Measurements from ENCODE around the gene PRDM7. TPM values are rescaled to one million over a fixed set of nuclear protein-coding genes. Genes with fewer than 3 reads are reported as not detected.
A peak's percentile ranks its signal among the peaks of the same experiment; 100 is the strongest.
"Not testable (repeated sequence)": the region's sequence is repeated elsewhere in the genome, so short reads cannot be mapped to it uniquely, and the experiment has no call there.

Gene PRDM7
- total RNA-seq, 1 experiment from 2014 or later = not detected

DNA sequence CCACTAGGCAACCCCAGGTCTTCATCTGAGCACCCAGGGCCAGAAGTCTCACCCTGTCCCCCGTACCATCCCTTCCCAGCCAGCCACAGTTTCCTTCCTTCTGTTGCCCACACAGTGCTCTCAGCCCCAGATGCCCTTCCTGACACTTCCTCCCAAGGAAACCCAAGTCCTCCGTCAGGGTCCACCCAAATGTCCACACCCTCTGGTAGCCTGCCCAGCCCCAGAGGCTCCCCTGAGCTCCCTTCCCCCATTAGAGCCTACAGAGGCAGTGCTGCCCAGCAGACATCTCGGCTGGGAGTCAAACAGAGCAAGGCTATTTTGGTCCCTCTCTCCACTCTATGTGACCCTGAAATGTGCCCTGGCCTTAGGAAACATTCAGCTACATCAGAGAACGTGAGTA is 23.7 kb upstream of the PRDM7 start:
- H4K20me1 ChIP-seq (ENCODE audit: insufficient read depth, low read depth, low read length); H3K4me3 ChIP-seq (ENCODE audit: low read length); H3K27me3 ChIP-seq (ENCODE audit: low read length); H2AFZ ChIP-seq (ENCODE audit: low read length); H3K27ac ChIP-seq (ENCODE audit: low read length); H3K79me2 ChIP-seq (ENCODE audit: low read length); H3K9me3 ChIP-seq (ENCODE audit: low read length); H3K9ac ChIP-seq (ENCODE audit: low read length); H3K36me3 ChIP-seq (ENCODE audit: insufficient read depth, low read length); DNase-seq; H3K4me1 ChIP-seq (ENCODE audit: low read length); H3K9me2 ChIP-seq (replicated peaks; ENCODE audit: insufficient read depth, low read length); H3K4me2 ChIP-seq (ENCODE audit: low read depth, low read length, poor library complexity, severe bottlenecking): not testable (repeated sequence)

DNA sequence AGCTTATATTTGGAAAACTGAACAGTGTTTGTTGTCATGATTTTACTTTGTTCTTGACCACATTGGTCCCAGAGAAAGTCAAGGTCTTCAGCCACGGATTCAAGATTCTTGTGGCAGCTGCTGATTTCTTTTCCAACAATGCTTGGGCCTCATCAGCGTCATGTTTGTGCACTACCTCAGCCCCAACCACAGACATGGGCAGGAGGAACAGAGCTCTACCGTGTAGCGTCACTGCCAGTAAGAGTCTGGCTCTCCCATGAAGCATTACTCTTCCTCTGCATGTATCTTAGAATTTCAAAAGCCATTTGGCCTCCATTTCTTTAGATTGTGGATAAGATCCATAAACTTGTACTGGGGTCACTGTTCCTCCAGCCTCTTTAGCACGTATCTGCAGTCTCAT is 23.1 kb upstream of the PRDM7 start:
- H3K9me3 ChIP-seq (ENCODE audit: low read length); H3K9me2 ChIP-seq (replicated peaks; ENCODE audit: insufficient read depth, low read length); H3K9ac ChIP-seq (ENCODE audit: low read length); H3K27ac ChIP-seq (ENCODE audit: low read length); H3K79me2 ChIP-seq (ENCODE audit: low read length); H4K20me1 ChIP-seq (ENCODE audit: insufficient read depth, low read depth, low read length); DNase-seq; H3K4me2 ChIP-seq (ENCODE audit: low read depth, low read length, poor library complexity, severe bottlenecking); H3K36me3 ChIP-seq (ENCODE audit: insufficient read depth, low read length); H3K4me3 ChIP-seq (ENCODE audit: low read length); H2AFZ ChIP-seq (ENCODE audit: low read length); H3K27me3 ChIP-seq (ENCODE audit: low read length); H3K4me1 ChIP-seq (ENCODE audit: low read length): not testable (repeated sequence)

DNA sequence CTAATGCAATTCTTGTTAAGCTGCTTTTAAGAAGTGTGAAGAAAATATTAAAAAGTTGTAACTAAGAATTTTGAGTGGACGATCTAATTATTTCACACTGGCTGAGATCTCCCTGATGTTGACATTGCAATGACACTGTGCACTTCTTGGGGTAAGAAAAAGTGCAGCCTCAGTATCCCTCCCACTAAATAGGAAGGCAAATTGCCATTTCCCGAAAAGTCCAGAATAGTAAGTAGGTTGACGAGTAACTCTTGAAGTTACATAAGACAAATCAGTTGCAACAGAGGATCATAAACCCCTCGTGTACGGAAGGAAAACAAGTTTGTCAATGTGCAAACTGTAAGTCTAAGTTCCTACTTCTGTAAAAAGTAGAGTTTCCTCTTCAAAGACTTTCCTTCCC is 21.8 kb upstream of the PRDM7 start:
- DNase-seq = not testable (repeated sequence)

DNA sequence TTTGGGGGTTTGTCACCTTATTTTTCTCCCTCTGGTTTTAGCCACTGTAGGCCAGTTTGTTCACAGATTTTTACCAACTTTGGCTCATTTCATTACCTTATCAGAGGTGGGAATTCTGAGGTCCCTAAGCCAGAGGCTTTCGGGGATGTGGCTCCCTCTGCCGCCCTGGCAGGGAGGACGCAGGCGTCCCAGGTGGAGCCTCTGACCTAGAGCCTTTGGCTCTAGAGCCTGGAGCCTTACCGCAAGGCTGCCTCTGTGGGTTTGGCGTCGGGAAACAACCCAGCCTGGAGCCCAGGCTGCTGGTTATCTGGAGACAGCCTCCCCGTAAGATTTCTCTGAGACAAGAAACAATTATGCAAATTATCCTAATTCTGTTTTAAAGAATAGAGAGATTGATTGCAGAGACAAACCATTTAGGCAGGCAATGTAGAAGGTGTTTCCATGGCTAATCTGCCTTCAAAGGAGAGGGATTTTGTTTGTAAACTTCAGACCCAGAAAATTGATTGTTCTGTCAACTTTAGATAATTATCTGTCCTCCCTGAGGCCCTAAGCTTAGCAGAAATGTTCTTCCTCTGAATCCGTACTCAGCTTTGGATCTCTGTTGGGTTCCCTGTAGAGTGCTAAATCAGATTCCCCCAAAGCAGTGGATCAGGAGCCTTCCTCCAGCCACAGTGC is 20.0 kb upstream of the PRDM7 start:
- H3K4me1 ChIP-seq (ENCODE audit: low read length); H3K36me3 ChIP-seq (ENCODE audit: insufficient read depth, low read length); H3K79me2 ChIP-seq (ENCODE audit: low read length); H3K9ac ChIP-seq (ENCODE audit: low read length); DNase-seq; H3K9me2 ChIP-seq (replicated peaks; ENCODE audit: insufficient read depth, low read length); H2AFZ ChIP-seq (ENCODE audit: low read length); H3K9me3 ChIP-seq (ENCODE audit: low read length); H3K27ac ChIP-seq (ENCODE audit: low read length); H3K4me3 ChIP-seq (ENCODE audit: low read length); H4K20me1 ChIP-seq (ENCODE audit: insufficient read depth, low read depth, low read length); H3K4me2 ChIP-seq (ENCODE audit: low read depth, low read length, poor library complexity, severe bottlenecking); H3K27me3 ChIP-seq (ENCODE audit: low read length): not testable (repeated sequence)

More for the DNA sequence above, 21.8 kb upstream of the PRDM7 start:
- not testable (repeated sequence) for H4K20me1 ChIP-seq (ENCODE audit: insufficient read depth, low read depth, low read length); H3K36me3 ChIP-seq (ENCODE audit: insufficient read depth, low read length); H3K9me3 ChIP-seq (ENCODE audit: low read length); H3K4me1 ChIP-seq (ENCODE audit: low read length); H3K9ac ChIP-seq (ENCODE audit: low read length); H3K9me2 ChIP-seq (replicated peaks; ENCODE audit: insufficient read depth, low read length); H3K27me3 ChIP-seq (ENCODE audit: low read length); H3K4me3 ChIP-seq (ENCODE audit: low read length); H3K27ac ChIP-seq (ENCODE audit: low read length); H3K79me2 ChIP-seq (ENCODE audit: low read length); H2AFZ ChIP-seq (ENCODE audit: low read length); H3K4me2 ChIP-seq (ENCODE audit: low read depth, low read length, poor library complexity, severe bottlenecking)

DNA sequence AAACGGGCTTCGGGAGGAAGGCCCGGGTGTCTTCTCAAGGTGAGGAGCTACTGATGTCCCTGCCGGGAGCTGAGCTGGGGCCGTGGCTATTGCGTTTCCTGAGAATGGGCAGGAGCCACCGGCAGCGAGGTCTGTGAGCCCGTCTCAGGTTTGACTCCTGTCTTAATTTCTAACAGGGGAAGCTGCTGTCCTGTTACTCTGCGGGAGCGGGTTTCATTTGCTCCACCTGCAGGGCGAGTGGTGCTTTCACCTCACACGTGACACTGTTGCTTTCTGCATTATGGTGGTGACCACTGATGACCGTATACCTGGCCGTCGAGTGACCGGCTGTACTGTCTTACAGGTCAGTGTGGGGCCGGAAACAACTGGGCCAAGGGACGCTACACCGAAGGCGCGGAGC is 17.7 kb upstream of the PRDM7 start:
- H3K9me3 ChIP-seq (ENCODE audit: low read length); H3K79me2 ChIP-seq (ENCODE audit: low read length); H3K4me2 ChIP-seq (ENCODE audit: low read depth, low read length, poor library complexity, severe bottlenecking); H3K9me2 ChIP-seq (replicated peaks; ENCODE audit: insufficient read depth, low read length); H3K4me1 ChIP-seq (ENCODE audit: low read length); H3K27ac ChIP-seq (ENCODE audit: low read length); H3K9ac ChIP-seq (ENCODE audit: low read length); H4K20me1 ChIP-seq (ENCODE audit: insufficient read depth, low read depth, low read length); H3K4me3 ChIP-seq (ENCODE audit: low read length); H3K27me3 ChIP-seq (ENCODE audit: low read length); H3K36me3 ChIP-seq (ENCODE audit: insufficient read depth, low read length); H2AFZ ChIP-seq (ENCODE audit: low read length): not testable (repeated sequence)
- DNase-seq = peak; percentile 41

DNA sequence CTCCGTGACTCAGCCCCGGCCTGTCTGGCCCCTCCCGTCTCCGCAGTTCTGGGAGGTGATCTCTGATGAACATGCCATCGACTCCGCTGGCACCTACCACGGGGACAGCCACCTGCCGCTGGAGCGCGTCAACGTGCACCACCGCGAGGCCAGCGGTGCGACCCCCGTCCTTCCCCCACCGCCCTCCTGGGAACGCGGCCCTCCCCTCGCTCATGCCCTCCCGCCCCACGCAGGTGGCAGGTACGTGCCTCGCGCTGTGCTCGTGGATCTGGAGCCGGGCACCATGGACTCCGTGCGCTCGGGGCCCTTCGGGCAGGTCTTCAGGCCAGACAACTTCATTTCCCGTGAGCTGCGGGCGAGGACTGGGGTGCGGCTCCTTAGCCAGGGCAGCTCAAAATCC is 17.2 kb upstream of the PRDM7 start:
- not testable (repeated sequence) for DNase-seq; H3K9me2 ChIP-seq (replicated peaks; ENCODE audit: insufficient read depth, low read length); H3K4me3 ChIP-seq (ENCODE audit: low read length); H3K79me2 ChIP-seq (ENCODE audit: low read length); H3K9ac ChIP-seq (ENCODE audit: low read length); H3K27me3 ChIP-seq (ENCODE audit: low read length); H3K4me2 ChIP-seq (ENCODE audit: low read depth, low read length, poor library complexity, severe bottlenecking); H3K36me3 ChIP-seq (ENCODE audit: insufficient read depth, low read length); H3K9me3 ChIP-seq (ENCODE audit: low read length); H3K4me1 ChIP-seq (ENCODE audit: low read length); H2AFZ ChIP-seq (ENCODE audit: low read length); H4K20me1 ChIP-seq (ENCODE audit: insufficient read depth, low read depth, low read length); H3K27ac ChIP-seq (ENCODE audit: low read length)

DNA sequence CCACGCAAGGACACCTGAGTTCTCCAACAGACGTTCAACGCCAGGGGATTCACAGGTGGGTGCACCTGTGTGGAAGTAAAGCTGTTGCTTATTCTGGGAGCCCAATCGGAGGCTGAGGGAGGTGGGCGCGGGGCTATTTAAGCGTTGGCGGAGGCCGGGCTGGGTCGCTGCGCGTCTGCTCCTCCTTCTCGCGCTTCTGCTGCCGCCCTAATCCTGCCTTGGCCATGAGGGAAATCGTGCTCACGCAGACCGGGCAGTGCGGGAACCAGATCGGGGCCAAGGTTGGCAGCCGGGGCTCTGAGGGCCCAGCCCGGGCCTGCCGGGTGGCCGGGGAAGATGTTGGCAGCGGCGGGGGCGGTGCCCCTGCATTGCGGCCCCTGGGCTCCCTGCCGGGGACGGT is 16.7 kb upstream of the PRDM7 start:
- not testable (repeated sequence) for H3K27ac ChIP-seq (ENCODE audit: low read length); H3K4me3 ChIP-seq (ENCODE audit: low read length); H3K36me3 ChIP-seq (ENCODE audit: insufficient read depth, low read length); DNase-seq; H4K20me1 ChIP-seq (ENCODE audit: insufficient read depth, low read depth, low read length); H3K4me2 ChIP-seq (ENCODE audit: low read depth, low read length, poor library complexity, severe bottlenecking); H3K4me1 ChIP-seq (ENCODE audit: low read length); H3K9ac ChIP-seq (ENCODE audit: low read length); H3K9me3 ChIP-seq (ENCODE audit: low read length); H3K79me2 ChIP-seq (ENCODE audit: low read length); H3K27me3 ChIP-seq (ENCODE audit: low read length); H3K9me2 ChIP-seq (replicated peaks; ENCODE audit: insufficient read depth, low read length); H2AFZ ChIP-seq (ENCODE audit: low read length)

DNA sequence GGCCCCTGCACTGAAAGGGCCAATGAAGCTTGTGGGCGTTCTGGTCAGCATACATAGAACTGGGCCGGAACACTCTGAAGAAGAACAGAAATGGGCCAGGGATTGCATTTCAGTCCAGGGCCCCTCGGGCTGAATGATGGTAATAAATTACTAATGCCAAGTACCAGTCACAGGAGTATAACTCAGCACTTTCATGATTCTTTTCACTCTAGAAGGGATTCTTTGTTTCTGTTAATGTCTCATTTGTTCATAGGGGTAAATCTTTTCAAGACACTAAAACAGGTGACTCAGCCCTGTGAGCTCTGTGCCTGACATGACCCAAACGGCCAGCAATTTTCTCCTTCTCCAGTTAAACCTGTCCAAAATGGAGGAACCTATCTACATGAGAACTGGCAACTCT is 15.7 kb upstream of the PRDM7 start:
- H2AFZ ChIP-seq (ENCODE audit: low read length); H4K20me1 ChIP-seq (ENCODE audit: insufficient read depth, low read depth, low read length); H3K4me1 ChIP-seq (ENCODE audit: low read length): not testable (repeated sequence)

More for the DNA sequence above, 15.7 kb upstream of the PRDM7 start:
- H3K4me3 ChIP-seq (ENCODE audit: low read length); H3K27me3 ChIP-seq (ENCODE audit: low read length); H3K9ac ChIP-seq (ENCODE audit: low read length); DNase-seq; H3K36me3 ChIP-seq (ENCODE audit: insufficient read depth, low read length); H3K9me2 ChIP-seq (replicated peaks; ENCODE audit: insufficient read depth, low read length); H3K27ac ChIP-seq (ENCODE audit: low read length); H3K79me2 ChIP-seq (ENCODE audit: low read length); H3K9me3 ChIP-seq (ENCODE audit: low read length); H3K4me2 ChIP-seq (ENCODE audit: low read depth, low read length, poor library complexity, severe bottlenecking): not testable (repeated sequence)

Measured in Karpas-422 (cell line).